CD14-positive monocyte (primary cell): ENCODE data around the gene ZNF318. TPM values are rescaled to one million over a fixed set of nuclear protein-coding genes. Genes with fewer than 3 reads are reported as not detected.
A peak's percentile ranks its signal among the peaks of the same experiment; 100 is the strongest.
"Not testable (repeated sequence)": the region's sequence is repeated elsewhere in the genome, so short reads cannot be mapped to it uniquely, and the experiment has no call there.

ENCODE experiments used
- DNase-seq, 3 donors: peaks; one replicate each; pipeline ENCODE4 v3.0.0-alpha.2; 2011 to 2022
- H2AFZ ChIP-seq: 2 replicates; pipeline ENCODE4 v1.6.0; 2012; ENCODE audit warnings: mild to moderate bottlenecking, low read depth, low read length, inconsistent platforms; ENCODE audit not compliant: insufficient read depth, poor library complexity, severe bottlenecking
- H3K27ac ChIP-seq, 2 donors: 1 replicate in 1 of 2; 2 replicates in 1 of 2; pipeline ENCODE4 v1.5.1; 2012 to 2013; ENCODE audit warnings: low read length in 2 of 2, control low read depth in 1 of 2, inconsistent platforms in 1 of 2, low read depth in 1 of 2, mild to moderate bottlenecking in 1 of 2
- H3K27me3 ChIP-seq, 2 donors: one replicate each; pipeline versions ENCODE4 v1.6.0 to v1.6.1; 2011 to 2013; ENCODE audit warnings: low read length in 2 of 2; ENCODE audit not compliant: control insufficient read depth in 2 of 2, insufficient read depth in 2 of 2
- H3K36me3 ChIP-seq, 2 donors: replicated peaks in 1 of 2; 1 replicate in 1 of 2; 2 replicates in 1 of 2; pipeline versions ENCODE4 v1.5.1 to v1.6.1; 2012 to 2013; ENCODE audit warnings: low read length in 2 of 2, control low read depth in 1 of 2, inconsistent platforms in 1 of 2, mild to moderate bottlenecking in 1 of 2; ENCODE audit not compliant: insufficient read depth in 2 of 2, control insufficient read depth in 1 of 2
- H3K4me1 ChIP-seq, 2 donors: 1 replicate in 1 of 2; 2 replicates in 1 of 2; pipeline versions ENCODE4 v1.5.1 to v1.6.1; 2012 to 2013; ENCODE audit warnings: low read length in 2 of 2, control low read depth in 1 of 2, inconsistent platforms in 1 of 2, mild to moderate bottlenecking in 1 of 2, moderate library complexity in 1 of 2; ENCODE audit not compliant: insufficient read depth in 2 of 2, control insufficient read depth in 1 of 2
- H3K4me2 ChIP-seq: replicated peaks from 2 replicates; pipeline ENCODE3; 2012; ENCODE audit warnings: low read length, moderate library complexity, mild to moderate bottlenecking; ENCODE audit not compliant: poor library complexity, severe bottlenecking; ENCODE audit errors: extremely low read depth
- H3K4me3 ChIP-seq, 3 experiments: fragments of 200-600 bp in 1 of 3; sonication (generic) in 1 of 3; replicated peaks in 1 of 3; 1 replicate in 2 of 3; 2 replicates in 1 of 3; pipeline ENCODE4 v1.5.1; 2011 to 2013; ENCODE audit warnings: low read length in 3 of 3, mild to moderate bottlenecking in 3 of 3, control low read depth in 2 of 3, low read depth in 2 of 3, inconsistent platforms in 1 of 3, moderate library complexity in 1 of 3
- H3K79me2 ChIP-seq: 2 replicates; pipeline ENCODE4 v1.6.0; 2012; ENCODE audit warnings: mild to moderate bottlenecking, control low read depth, inconsistent platforms, low read length, moderate library complexity; ENCODE audit not compliant: insufficient read depth
- H3K9ac ChIP-seq: 2 replicates; pipeline ENCODE4 v1.6.0; 2017; ENCODE audit warnings: low read length, mild to moderate bottlenecking; ENCODE audit not compliant: insufficient read depth, poor library complexity, severe bottlenecking
- H3K9me3 ChIP-seq, 2 donors: replicated peaks in 1 of 2; 1 replicate in 1 of 2; 2 replicates in 1 of 2; pipeline versions ENCODE4 v1.5.1 to v1.6.1; 2012 to 2013; ENCODE audit warnings: low read length in 2 of 2, control low read depth in 1 of 2; ENCODE audit not compliant: control insufficient read depth in 1 of 2, insufficient read depth in 1 of 2
- H4K20me1 ChIP-seq: 2 replicates; pipeline ENCODE4 v1.6.0; 2012; ENCODE audit warnings: mild to moderate bottlenecking, low read length, control low read depth, moderate library complexity; ENCODE audit not compliant: insufficient read depth
- H3K27ac Mint-ChIP-seq, 7 donors: one replicate each; pipeline ENCODE4 v1.8.0; 2020; ENCODE audit warnings: mild to moderate bottlenecking in 7 of 7, mixed read lengths in 7 of 7, moderate library complexity in 6 of 7, inconsistent platforms in 2 of 7
- H3K27me3 Mint-ChIP-seq, 3 donors: one replicate each; pipeline ENCODE4 v1.8.0; 2021 to 2022; ENCODE audit warnings: low read depth in 3 of 3, mild to moderate bottlenecking in 3 of 3, mixed read lengths in 3 of 3, moderate library complexity in 3 of 3, inconsistent platforms in 1 of 3
- H3K36me3 Mint-ChIP-seq, 2 donors: one replicate each; pipeline ENCODE4 v1.8.0; 2020; ENCODE audit warnings: mixed read lengths in 2 of 2, inconsistent platforms in 1 of 2, mild to moderate bottlenecking in 1 of 2
- H3K4me1 Mint-ChIP-seq: one replicate; pipeline ENCODE4 v1.8.0; 2020; ENCODE audit warnings: mild to moderate bottlenecking, mixed read lengths
- H3K4me3 Mint-ChIP-seq, 2 donors: one replicate each; pipeline ENCODE4 v1.8.0; 2020; ENCODE audit warnings: mild to moderate bottlenecking in 2 of 2, mixed read lengths in 2 of 2, moderate library complexity in 1 of 2
- H3K9me3 Mint-ChIP-seq, 7 donors: one replicate each; pipeline ENCODE4 v1.8.0; 2020 to 2022; ENCODE audit warnings: mixed read lengths in 7 of 7, mild to moderate bottlenecking in 6 of 7, moderate library complexity in 6 of 7, inconsistent platforms in 2 of 7
- WGBS: methylation state at CpG from one replicate; pipeline ENCODE4 v1.1.5; 2013; ENCODE audit warnings: missing lambda C conversion rate; ENCODE audit not compliant: insufficient coverage; 5-methylcytosine and 5-hydroxymethylcytosine counted together
- intact Hi-C, 2 donors: fragments of 100-400 bp; cut with micrococcal nuclease; formaldehyde crosslinking; loops; one replicate each; pipeline versions ENCODE4 v1.15.0 to v1.15.1; 2023
- polyA plus RNA-seq, 3 donors: library from polyadenylated mRNA; depleted of rRNA in 1 of 3; unstranded in 2 of 3; stranded (reverse) in 1 of 3; fragments of 300-500 nt in 2 of 3; fragments of >200 nt in 1 of 3; fragmentation: Illumina TruSeq in 2 of 3; gene quantifications; 1 replicate in 2 of 3; 2 replicates in 1 of 3; pipeline ENCODE4 v1.2.3, GENCODE V29; 2012 to 2021
- TF ChIP-seq, protein P1 (sequence below): fragments of 200-600 bp; IDR thresholded peaks from one replicate; pipeline ENCODE4 v1.8.0; 2022; ENCODE audit warnings: antibody characterized with exemption, mild to moderate bottlenecking

The ZNF318 gene
- polyA plus RNA-seq, 3 donors = 3.2 to 19.4 (median 3.6) TPM

DNA sequence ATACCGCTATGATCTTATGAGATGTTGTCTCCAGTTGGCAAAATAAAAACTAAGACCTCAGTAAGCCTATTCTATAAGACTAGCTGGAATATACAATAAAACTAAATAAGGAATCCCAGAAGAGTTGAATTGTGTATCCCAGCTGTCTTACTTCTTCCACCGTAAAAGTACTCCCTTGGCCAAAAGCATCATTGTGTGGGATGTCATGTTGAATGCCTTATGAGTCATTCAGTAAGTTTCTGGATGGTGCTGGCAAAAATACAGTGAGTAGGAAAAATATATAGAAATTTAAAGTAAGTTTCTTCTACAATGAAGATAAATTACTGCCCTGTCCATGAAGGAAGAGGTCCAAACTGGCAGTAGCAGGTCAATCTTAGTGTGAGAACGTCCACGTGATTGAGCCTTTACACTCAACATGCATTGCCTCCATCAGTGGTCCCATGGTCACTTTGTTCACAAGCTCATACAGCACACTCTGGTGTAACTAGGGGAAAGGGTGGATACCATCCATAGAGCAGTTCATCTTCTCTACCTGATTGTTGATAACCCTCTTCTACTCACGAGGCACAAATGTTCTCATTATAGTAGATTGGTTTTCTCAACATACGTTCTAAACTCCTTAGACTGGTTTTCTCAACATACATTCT, 13.7 kb upstream of the ZNF318 start:
- Histone ChIP-seq H4K20me1 (no peaks in the 10 kb centered on the region), H3K9ac (peak overlapping the region; percentile 60), H3K27me3 (peaks cover 12 to 34% of the 10 kb centered on the region in 2 donors), H3K36me3 (no peaks in the 10 kb centered on the region), H3K4me3 (peak overlapping the region in 1 of 3 experiments; percentile 54), H3K27ac (peak overlapping the region; percentile 33 to 99), H3K9me3 (no peaks in the 10 kb centered on the region), H3K79me2 (no peaks in the 10 kb centered on the region), H2AFZ (peak overlapping the region; percentile 55), H3K4me2 (peak overlapping the region; percentile 62), H3K4me1 (peaks cover 24 to 25% of the 10 kb centered on the region in 2 donors)
- no CpG with 5 or more reads among the region's 6 CpGs for WGBS
- intact Hi-C loops = no loop called here
- TF ChIP-seq, protein P1, sequence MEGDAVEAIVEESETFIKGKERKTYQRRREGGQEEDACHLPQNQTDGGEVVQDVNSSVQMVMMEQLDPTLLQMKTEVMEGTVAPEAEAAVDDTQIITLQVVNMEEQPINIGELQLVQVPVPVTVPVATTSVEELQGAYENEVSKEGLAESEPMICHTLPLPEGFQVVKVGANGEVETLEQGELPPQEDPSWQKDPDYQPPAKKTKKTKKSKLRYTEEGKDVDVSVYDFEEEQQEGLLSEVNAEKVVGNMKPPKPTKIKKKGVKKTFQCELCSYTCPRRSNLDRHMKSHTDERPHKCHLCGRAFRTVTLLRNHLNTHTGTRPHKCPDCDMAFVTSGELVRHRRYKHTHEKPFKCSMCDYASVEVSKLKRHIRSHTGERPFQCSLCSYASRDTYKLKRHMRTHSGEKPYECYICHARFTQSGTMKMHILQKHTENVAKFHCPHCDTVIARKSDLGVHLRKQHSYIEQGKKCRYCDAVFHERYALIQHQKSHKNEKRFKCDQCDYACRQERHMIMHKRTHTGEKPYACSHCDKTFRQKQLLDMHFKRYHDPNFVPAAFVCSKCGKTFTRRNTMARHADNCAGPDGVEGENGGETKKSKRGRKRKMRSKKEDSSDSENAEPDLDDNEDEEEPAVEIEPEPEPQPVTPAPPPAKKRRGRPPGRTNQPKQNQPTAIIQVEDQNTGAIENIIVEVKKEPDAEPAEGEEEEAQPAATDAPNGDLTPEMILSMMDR = no peak
- Mint-ChIP-seq H3K27me3 (peaks cover 27 to 48% (median 29%) of the 10 kb centered on the region in 3 donors), H3K4me1 (peaks cover 28% of the 10 kb centered on the region), H3K4me3 (peak overlapping the region in 1 of 2 donors; percentile 21), H3K9me3 (peaks cover 0 to 4% (median 2%) of the 10 kb centered on the region in 7 donors), H3K36me3 (peaks cover 4 to 12% of the 10 kb centered on the region in 2 donors), H3K27ac (peak overlapping the region; percentile 90 to 98 (median 95))
- DNase-seq = peak in 2 of 3 donors; percentile 38 to 63

DNA sequence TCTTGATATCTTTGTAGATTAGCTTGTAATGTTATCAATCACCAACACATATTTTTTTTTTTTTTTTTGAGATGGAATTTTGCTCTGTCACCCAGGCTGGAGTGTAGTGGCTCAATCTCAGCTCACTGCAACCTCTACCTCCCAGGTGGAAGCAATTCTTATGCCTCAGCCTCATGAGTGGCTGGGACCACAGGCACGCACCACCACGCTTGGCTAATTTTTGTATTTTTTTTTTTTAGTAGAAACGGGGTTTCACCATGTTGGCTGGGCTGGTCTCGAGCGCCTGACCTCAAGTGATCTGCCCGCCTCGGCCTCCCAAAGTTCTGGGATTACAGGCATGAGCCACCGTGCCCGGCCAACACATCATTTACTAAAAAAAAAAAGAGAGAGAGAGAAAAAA, 11.4 kb upstream of the ZNF318 start:
- Mint-ChIP-seq H3K4me1 (peaks cover 28% of the 10 kb centered on the region), H3K4me3 (peak overlapping the region in 1 of 2 donors; percentile 65), H3K27me3 (peaks cover 24 to 38% (median 33%) of the 10 kb centered on the region in 3 donors)
- H3K36me3 ChIP-seq, H3K27ac ChIP-seq, H3K79me2 ChIP-seq, DNase-seq, H3K4me3 ChIP-seq, H2AFZ ChIP-seq, H3K9me3 Mint-ChIP-seq, H3K27ac Mint-ChIP-seq, H3K4me2 ChIP-seq, H3K36me3 Mint-ChIP-seq, H3K9me3 ChIP-seq, H4K20me1 ChIP-seq, intact Hi-C loops, H3K9ac ChIP-seq: not testable (repeated sequence)
- H3K4me1 ChIP-seq = peaks cover 24 to 25% of the 10 kb centered on the region in 2 donors
- no CpG with 5 or more reads among the region's 9 CpGs for WGBS
- peaks cover 15 to 40% of the 10 kb centered on the region in 2 donors for H3K27me3 ChIP-seq
